HT1080 (cell line): ENCODE results near the gene NHSL2. TPM values are rescaled to one million over a fixed set of nuclear protein-coding genes. Genes with fewer than 3 reads are reported as not detected.

ENCODE experiments used
- DNase-seq: peaks from one replicate; pipeline ENCODE4 v3.0.0-alpha.2; 2015; ENCODE audit warnings: low read depth
- total RNA-seq: library from RNA; depleted of rRNA; stranded (reverse); fragments of >200 nt; shearing (Covaris generic); gene quantifications from 2 replicates; pipeline ENCODE4 v1.2.3, GENCODE V29; 2014

NHSL2 gene
- total RNA-seq, 1 experiment from 2014 or later = 1.7 TPM

DNA sequence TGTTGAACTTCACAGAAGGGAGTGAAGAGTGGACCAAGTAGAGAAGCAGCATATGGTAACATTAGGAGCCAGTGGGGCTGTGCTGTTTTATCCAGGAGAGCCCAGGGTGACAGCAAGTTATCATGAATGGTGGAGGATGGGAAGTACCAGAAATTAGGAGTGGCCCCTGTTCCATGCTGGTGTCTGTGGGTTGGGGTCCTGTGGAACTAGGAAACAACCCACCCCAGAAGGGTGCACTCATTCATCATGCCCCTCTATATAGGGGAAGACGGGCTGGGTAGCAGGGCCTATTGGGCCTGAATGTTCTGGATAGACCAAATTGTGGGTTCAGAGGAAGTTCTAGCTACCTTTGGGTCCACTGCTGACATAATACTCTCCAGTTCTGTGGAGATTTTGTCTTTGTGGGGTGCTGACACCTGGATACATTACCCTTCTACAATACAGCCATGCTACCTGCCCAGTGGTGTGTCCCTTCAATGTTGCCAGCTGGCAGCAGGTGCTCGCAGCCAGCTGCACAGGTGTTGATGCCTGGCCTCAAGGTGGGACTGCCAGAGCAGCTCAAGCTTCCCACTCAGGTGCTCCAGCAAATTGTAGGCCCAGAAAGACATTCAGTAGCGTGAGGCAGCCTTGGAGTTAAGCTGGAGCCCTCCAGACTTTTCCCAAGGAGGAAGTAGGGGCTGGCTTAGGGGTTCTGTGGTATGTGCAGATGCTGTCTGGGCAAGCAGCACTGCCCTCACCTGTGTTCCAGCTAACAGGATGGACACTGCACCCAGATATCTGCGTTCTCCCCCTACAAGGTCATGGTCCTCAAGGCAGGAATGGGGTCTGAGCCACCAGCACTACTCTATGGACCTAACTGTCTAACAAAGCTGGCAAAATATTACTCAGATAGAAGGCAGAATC lies 106.5 kb downstream of the NHSL2 start:
- no peak for DNase-seq

DNA sequence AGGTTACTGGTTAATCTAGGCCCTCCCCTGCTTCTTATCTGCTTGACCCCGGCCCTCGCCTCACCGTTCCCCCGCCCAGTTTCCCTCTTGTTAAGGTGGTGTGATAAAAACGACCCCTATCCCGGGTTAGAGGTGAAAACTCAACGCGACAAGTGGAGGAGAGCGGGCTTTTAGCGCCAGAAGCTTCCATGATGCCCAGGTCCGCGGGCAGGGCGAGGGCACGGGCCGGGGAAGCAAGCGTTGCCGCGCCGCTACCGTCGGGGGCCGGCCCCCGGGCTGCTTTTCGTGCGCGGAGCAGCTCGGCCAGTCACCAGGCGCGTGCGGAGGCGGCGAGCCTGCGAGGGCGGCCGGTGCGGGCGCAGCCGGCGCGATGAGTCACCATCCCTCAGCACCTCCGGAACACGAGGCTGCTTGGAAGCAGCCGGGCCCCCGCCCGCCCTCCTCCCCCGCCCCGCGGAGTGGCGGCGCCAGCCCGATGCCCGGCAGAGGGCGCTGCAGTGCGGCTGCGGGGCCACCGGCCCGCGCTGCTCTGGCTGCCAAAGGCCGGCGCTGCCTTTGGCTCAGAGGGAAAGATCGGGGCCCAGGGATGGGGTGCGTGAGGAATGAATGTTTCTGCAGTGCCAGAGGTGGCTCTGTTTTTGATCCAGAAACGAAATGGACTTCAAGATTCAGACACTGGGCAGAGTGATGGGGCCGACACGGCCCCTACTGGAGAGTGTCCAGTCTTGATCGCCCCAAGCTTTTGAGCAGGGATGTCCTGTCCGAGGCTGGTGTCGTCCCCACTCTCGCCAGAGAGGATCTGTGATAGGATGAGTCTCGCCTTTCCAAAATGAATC lies 107.8 kb downstream of the NHSL2 start:
- peak; percentile 82 for DNase-seq

DNA sequence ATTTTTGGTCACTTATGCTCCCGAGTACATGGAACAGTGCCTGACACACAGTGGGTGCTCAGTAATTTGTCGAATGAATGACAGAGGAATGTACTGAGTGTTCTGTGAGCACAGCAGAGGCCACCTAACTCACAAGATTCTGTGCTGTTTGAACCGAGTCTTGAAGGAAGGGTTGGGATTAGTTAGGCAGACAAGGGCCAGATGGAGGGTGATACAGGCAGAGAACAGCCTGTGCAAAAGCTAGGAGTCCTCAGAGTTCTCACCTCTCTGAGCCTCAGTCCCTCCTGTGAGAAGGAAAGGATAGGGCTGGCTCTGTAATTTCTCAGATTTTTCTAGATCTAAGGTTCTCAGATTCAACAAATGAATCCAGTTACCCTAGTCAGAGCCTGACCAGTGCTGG lies 108.8 kb downstream of the NHSL2 start:
- DNase-seq = no peak

DNA sequence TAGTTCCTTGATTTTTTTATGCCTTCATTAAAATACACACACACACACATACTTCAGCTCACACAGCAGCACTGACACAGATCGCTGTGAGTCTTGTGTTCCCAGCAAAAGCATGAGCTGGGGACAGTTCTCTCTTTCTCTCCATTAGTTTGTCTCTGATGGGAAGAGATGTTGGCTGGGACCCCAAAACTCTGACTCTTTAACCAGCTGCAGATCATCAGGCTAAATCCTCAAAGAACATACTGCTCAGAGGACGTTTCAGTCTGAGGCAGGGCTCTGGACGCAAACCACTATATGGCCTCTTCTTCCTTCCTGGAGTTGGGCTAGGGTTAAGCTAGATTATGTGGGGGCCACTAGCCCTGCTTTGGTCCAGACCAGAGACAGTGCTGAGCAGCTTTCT lies 109.6 kb downstream of the NHSL2 start:
- no peak for DNase-seq

DNA sequence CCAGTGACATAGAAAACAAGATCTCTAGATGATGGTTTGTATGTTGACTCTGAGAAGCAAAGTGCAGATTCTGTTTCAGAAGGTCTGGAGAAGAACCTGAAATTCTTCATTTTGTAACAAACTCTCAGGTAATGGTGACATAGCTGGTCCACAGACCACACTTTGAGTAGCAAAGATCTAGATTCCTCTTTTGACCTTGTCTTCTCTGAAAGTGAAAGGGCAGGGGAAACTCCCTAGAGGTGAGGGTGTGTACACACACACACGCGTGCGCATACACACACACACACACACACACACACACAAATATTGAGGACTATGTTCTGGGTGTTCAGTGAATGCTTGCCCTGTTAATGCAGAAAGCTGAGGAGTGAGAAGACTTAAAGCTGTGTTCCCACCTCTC lies 110.1 kb downstream of the NHSL2 start:
- DNase-seq = no peak

DNA sequence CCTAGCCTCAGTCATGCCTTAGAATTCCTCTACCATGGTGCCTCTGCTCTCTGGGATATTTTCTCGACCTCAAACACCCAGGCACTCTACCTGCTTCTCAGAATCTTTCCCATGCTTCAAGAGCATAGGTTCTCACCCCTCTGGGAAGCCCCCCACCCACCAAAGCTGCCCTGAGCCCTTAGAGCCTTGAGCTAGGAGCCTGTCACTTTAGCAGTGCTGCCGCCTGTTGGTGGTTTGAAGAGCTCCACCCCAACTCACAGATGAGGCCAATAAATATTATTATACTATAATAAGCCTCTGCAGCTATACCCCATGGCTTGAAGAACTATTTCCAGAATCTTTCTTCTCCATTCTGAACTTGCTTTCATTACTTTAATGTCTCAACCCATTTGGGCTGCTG lies 111.3 kb downstream of the NHSL2 start:
- no peak for DNase-seq

DNA sequence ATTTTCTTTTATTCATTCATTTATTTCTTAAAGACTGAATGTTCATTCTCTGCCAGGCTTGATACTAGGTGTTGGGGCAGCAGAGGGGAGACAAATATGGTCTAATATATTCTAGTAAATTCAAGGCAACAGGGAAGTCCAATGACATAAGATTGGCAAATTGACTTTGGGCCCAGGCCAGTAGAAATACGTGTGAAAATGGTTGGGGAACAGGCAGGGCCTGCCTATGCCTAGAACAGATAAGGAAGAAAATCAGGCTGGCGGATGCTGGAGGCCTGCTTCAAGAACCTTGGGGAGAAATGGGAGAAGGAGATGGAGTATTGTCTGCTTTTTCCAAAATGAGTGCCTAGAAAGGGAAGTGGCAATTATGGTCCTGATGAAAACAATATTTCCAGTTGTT lies 112.4 kb downstream of the NHSL2 start:
- DNase-seq = no peak

DNA sequence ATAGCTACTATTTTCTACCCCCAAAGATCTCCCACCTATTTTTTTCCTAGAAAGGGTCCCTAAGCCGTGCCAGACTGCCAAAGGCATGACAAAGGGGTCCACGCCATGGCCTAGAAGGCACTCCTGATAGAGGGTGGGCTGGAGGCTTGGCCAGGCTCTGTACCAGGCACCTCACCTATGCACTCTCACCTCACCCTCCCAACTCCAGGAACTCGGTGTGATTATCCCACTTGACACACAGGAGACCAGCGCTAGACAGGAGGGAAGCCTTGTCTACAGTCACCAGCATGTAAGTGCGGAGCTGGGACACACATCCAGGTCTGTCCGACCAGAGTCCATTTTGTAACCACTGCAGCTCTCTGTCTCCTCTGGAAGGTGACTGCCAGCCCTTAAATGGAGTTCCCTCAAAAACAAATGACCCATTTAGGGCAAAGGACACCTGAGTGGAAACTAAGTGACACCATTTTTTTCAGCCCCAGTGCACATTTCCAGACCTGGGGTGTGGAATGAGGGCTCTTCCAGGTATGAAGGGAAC lies 114.7 kb downstream of the NHSL2 start:
- no peak for DNase-seq

DNA sequence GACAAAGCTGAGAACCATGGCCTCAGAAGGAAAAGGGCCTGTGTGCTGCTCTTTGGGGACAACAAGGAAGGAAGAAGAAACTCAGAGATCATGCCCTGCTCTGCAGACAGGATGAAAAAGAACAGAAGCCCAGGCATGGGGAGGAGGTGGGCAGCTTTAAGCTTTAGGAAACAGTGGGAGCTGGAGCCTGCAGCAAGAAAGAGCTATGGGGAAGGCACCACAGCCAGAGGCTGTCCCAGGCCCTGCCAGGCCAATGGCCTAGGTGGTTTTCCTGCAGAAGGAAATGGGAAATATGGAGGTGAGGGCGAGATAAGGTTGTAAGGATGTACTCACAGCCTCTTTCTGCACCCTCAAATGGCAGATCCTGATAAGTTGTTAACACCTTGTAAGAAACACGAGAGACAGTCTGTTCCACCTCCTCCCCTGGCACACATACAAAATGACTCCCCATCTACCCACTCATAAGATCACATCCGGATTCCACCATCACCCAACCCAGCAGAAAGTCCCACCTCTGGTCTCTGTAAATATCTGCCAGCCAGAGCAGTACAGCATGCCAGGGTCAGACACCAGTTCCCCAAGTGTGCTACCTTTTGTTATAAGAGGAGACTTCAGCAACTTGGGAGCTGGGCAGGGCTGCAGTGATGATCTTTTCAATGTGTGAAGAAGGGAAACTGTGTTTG lies 115.8 kb downstream of the NHSL2 start:
- DNase-seq = peak; percentile 26

DNA sequence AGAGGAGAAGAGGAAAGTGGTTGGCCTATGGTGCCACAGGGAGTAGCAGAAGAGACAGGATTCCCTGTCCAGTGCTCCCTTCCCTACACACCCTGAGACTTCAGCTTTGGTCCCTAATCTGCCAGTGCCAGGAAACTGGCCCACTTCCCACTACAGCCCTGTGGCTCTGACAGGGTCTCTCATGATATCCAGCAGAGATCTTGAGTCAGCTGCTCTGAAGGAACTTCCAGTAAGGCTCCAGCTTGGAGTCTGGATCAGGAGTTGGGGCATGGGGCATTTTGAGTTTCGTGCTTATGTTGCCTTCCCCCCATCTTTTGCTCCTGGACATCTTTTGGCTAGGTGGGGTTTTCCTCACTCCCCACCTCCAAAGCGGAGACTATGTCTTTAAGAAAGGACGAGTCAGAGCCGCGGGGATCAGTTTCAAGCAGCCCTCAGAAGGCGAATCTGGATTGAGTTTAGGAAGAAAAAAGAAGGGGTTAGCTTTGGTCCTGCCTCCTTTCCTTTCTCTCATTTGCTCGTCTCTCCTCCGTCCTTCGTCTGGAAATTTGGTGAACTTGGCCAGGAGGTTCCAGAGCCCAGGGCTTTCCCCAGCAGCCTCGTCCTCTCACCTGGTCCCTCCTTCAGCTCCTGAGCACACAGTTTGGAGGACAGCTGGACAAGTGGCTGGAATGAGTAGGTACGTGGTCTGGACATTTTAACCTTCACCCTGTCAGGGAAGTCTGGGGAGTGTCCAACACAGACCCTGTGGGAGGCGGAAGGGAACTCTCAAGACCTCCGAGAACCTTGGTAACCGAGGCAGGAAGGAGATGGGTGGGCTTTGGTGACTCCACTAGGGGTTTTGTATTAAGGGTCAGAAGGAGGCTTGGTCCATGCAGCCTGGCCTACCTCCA lies 116.6 kb downstream of the NHSL2 start:
- no peak for DNase-seq

DNA sequence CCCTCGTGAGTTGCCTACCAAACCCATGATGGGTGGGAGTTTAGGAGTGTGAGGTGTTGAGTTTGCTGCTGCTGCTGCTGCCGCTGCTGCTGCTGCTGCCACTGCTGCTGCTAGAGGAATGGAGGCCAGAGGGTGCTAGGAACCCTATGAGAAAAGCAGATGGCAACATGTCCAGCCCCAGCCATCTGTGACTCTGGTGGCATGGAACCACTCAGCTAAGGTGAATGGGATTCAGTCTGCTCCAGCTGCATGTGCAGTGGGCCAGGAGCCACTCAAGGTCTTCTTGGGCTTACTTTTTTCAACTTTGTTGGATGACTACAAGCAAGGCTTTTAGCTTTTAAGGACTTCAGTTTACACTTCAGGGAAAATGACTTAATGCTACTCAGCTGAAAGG lies 117.3 kb downstream of the NHSL2 start:
- no peak for DNase-seq

DNA sequence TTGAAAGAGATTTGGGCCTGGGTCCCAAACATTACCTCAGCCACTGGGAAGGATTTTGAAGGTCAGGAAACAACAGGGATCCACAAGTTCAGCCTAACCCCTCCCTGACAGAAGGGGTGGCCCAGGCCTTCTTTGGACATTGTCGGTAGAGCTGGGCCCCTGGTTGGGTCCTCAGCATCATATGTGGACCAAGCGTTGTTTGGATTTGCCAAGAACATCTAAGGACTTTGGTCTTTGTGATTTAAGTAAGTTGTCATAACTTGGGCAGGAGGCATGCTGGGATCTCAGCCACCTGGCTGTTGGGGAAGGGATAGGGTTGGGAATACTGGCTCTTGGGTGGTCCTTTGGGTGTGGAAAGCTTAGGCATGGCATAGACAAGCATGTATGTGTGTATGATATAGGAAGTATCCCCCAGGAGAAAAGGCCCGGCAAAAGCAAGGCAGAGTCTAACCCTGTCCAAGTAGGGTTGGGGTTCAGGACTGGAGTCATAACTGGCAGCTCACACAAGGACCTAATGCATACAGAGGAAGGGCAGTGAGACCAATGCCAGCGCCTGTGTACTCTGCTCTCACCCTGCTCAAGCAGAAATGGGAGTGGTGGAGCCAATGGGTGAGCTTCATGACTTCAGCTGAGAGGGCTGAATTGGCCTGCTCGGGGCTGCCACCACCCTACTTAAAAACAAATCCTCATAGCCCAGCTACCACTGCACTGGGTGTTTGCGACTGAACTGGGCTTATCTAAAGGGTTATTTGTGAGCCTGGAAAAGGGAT lies 118.2 kb downstream of the NHSL2 start:
- no peak for DNase-seq

DNA sequence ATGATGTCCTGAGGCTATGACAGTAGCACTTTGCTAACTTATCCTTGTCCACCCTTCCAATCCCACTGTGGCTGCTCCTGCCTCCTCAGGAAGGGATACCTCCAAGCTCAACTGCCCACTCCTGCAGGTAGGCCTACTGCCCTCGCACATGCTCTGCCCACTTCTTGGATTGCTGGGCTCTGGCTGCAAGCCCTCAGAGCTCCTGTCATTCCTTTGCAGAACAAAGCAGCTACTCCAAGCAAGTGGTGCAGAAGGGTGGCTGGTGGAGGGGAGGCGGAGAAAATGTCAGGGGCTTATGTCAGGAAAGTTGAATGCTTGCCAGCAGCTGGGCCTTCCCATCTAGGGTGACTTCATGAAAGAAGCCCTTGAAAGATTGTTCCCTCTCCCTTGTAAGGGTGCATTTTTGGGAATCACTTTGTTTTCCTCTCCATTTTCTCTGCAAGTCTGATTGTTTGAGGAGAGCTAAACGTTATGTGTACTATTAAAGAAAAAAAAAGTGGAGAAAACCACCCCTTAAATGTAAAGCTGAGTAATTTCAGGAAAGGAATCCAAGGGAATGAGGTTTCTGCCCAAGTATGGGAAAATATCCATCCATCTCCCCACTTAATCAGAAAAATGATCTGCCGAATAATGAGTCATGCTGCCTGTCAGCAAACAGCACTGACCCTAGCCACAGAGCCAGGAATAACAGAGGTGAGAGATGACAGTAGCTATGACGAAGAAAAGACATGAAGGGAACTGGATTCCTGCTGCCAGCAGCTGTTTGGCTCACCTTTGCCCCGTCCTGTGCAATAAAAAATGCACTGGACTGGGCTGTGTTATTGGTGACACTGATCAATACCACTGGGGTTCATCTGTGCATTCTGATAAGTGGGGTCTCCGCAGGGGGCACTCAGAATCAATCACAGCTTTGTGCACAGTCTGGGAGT lies 119.1 kb downstream of the NHSL2 start:
- peak; percentile 92 for DNase-seq

DNA sequence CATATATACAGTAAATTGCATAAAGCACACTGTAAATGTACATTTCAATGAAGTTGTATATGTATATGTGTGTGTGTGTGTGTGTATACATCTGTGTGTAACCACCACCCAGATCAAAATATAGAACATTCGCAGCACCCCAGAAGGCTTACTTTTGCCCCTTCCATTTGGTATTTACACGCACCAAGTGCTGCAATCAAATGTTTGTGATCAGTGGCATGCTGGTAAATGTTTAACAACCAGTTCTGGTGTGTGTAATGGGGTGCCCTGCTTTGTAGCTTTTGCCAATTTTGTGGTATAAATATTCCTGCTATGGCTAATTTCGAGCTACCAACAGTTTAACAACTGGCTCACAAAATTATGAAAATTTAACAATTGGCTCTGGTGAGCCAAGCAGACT lies 119.8 kb downstream of the NHSL2 start:
- DNase-seq = no peak

DNA sequence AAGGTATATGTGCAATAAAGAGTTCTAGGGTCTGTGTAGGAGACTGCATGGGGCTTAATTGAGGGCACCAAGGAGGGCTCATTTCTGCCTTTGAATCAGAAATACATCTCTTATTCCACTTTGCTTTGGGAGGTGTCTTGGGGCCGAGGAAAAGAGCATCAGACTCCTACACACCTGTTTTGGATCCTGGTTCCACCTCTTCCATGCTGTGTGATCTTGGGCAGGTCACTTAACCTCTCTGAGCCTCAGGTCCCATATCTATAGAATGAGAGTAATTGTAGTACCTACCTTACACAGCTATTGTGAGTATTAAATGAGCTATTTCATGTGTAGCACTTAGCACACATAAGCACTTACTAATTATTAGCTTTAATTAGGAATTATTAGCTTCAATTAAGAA lies 120.5 kb downstream of the NHSL2 start:
- DNase-seq = no peak

DNA sequence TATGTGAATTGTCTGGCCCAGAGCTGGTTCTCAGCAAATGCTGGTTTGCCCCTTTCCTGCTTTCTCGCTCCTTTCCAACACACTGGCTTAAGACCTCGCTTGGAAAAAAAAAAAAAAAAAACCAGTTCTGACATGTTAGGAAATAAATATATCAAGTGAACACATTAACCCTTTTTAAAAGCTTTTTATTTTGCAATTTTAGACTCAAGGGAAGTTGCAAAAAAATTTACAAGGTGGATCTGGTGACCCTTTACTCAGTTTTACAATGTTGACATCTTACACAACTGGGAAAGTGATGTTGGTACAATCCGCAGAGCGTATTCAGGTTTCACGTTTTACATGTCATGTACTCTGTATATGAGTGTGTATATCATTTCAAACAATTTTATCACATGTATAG lies 121.0 kb downstream of the NHSL2 start:
- no peak for DNase-seq

DNA sequence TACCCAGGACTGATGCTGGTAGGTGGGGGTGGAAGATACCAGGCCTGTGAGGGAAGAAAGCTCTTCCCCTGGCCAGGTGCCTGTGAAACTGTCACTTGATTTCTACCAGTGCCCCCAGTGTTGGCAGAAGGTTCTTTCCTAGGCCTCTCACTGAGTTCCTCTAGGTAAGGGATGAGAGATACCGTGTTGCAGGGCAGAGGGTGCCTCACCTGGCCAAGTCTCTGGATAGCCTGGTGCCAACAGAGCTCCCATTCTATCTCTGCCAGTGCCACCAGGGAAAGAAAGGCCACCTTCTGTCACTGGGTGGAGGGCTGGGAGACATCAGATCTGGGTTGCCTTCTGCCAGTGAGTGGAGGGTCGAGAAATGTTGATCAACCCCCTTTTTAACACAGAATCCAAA lies 127.0 kb downstream of the NHSL2 start:
- no peak for DNase-seq

DNA sequence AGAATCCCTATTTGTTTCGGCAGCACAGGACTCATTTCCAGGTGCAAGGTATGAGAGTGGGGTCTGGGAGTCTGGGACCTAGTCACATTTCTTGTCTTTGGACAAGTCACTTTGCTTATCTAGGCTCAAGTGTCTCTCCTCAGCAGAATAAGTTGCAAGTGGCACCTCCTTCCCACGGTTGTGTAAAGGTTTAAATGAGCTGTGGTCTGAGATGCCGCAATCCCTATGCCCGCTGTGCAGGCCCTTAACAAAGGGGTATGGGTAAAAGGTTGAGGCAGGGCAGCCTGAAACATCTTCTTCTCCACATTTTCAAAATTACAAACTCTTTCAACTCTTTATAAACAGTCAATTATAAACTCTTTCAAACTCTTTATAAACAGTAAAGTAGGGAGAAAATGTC lies 127.4 kb downstream of the NHSL2 start:
- DNase-seq = no peak

DNA sequence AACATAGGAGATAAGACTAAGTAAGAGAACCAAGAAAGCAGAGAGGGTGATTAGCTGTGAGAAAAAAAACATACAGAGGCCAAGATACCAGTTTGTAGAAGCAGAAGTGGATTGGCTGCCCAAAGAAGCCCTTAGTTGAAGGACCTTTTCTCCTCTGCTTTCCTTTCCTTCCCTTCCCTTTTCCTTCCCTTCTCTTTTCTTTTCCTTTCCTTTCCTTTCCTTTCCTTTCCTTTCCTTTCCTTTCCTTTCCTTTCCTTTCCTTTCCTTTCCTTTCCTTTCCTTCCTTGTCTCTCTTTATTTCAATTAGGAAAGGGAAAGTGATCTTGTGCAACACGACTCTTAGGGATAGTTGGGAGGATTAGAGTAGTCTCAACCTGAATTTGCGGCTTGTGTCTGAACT lies 128.2 kb downstream of the NHSL2 start:
- DNase-seq = no peak
